ENCODE results near the gene ALDH8A1.

The ALDH8A1 gene

DNA sequence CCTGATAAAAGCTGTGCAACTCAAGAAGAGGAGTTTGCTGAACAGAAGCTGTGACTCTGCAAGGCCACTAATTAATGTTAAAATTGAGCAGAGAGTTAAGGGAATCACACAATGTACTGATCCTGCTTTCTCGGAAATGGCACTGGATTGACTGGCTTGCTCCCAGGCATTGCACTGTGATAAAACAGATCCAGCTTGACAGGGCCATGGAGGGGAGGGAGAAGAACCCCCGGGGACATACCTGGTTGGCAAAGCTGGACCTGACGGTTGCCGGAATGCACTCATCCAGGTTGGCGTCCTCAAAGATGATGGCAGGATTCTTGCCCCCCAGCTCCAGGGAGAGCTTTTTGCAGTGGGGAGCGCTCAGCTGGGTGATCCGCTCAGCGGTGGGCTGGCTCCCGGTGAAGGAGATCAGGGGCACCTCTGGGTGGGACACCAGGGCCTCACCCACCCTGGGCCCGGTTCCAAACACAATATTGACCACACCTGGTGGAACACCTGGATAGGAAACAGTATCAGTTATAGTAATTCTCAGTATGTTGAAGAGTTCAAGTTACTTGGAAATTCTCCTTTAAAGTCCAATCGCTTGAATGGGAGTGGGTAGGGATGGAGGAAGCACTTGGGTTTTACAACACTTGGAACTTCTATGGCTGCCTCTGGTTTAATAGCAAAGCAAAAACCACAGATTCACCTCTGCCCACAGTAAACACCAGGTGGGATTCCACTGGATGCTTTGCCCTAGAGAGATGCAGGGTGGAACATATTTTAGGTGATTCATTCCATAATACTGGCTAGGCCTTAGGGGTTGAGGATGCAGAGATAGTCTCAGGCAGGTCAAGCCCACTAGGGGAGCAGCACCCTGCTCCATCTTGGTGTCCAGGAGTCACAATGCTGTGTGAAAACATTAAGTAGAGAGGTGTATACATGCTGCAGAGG lies 17.1 kb downstream of the ALDH8A1 start:
- DNase-seq (ENCODE audit: low read depth), result no peak
- H3K4me3 ChIP-seq (ENCODE audit: low read depth, low read length), result no peak overlapping the region
- TF ChIP-seq, protein P1, sequence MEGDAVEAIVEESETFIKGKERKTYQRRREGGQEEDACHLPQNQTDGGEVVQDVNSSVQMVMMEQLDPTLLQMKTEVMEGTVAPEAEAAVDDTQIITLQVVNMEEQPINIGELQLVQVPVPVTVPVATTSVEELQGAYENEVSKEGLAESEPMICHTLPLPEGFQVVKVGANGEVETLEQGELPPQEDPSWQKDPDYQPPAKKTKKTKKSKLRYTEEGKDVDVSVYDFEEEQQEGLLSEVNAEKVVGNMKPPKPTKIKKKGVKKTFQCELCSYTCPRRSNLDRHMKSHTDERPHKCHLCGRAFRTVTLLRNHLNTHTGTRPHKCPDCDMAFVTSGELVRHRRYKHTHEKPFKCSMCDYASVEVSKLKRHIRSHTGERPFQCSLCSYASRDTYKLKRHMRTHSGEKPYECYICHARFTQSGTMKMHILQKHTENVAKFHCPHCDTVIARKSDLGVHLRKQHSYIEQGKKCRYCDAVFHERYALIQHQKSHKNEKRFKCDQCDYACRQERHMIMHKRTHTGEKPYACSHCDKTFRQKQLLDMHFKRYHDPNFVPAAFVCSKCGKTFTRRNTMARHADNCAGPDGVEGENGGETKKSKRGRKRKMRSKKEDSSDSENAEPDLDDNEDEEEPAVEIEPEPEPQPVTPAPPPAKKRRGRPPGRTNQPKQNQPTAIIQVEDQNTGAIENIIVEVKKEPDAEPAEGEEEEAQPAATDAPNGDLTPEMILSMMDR (IDR thresholded peaks at IDR 0.05; ENCODE audit: low read depth, low read length, missing control alignments), result no peak

DNA sequence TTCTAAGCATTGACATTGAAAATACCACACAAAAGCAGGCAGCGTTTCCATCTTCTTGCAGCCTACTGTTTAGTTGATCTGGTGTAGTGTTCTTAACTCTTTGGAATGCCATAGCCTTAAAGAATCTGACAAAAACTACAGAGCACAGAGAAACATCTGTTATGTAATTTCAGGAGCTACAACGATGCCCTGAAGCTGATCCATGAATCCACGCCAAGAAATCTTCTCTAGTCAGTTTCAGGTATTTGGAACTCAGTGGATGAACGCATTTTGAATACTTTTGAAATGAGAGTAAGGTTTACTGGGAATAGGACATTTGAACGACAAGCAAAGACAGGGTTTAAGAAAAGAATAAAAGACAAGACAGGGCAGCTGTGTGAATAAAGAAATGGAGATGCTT lies 17.8 kb downstream of the ALDH8A1 start:
- TF ChIP-seq, protein P1 (IDR thresholded peaks at IDR 0.05; ENCODE audit: low read depth, low read length, missing control alignments), result no peak

DNA sequence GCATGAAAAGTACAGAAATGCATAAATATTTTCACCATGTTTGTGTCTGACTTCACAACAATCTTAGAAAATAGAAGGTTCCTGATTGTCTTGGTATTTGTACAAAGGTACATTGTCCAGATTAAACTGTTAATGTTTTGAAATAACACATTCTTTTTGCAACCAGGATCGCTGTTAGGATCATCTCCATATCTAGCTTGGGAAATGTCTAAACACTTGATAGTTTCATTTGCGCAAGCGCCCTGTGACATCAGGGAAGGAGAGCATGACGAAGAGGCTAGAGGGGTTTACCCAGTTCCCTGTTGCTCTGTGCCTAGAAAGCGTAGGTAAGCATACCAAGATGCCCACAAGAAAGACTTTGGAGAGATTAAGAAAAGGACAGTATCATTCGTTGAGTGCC lies 19.4 kb downstream of the ALDH8A1 start:
- DNase-seq (ENCODE audit: low read depth), result no peak
- TF ChIP-seq, protein P1 (IDR thresholded peaks at IDR 0.05; ENCODE audit: low read depth, low read length, missing control alignments), result no peak
- no peak overlapping the region for H3K4me3 ChIP-seq (ENCODE audit: low read depth, low read length)

More for the DNA sequence above, 17.8 kb downstream of the ALDH8A1 start:
- no peak overlapping the region for H3K4me3 ChIP-seq (ENCODE audit: low read depth, low read length)
- DNase-seq (ENCODE audit: low read depth), result no peak

DNA sequence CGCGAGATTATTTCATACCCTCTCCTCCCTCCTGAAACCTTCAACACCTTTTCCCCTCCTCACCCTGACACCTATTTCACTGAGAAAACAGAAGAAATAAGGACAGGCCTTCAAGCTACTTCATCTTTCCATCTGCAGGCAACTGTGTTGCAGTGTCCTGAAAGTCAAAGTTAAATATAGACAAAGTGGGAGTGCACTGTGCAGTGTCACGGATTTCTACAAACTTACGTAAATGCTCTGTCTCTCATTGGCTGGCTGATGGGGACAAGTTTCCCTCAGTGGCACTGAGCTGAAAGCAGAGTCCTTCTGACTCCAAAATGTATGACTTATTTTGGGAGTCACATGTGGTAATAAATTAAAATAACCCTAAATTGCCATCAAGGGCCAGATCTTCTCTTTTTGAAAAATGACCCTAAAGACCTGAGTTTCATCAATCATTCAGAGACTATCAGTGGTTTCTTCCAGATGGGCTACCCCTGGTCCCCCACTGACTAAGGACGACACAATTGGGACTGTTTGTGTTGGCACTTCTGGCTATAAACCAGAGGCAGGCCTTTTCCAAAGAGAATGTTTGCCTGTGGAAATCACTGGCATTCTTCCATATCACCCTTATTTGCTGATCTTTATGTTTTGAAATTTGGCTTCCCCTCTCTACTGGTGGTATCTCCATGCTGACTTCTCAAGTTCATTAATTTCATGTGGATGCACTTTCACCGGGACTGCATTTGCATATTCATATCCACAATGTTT lies 21.6 kb downstream of the ALDH8A1 start:
- TF ChIP-seq, protein P1 (IDR thresholded peaks at IDR 0.05; ENCODE audit: low read depth, low read length, missing control alignments), result no peak
- no peak overlapping the region for H3K4me3 ChIP-seq (ENCODE audit: low read depth, low read length)
- DNase-seq (ENCODE audit: low read depth), result no peak

DNA sequence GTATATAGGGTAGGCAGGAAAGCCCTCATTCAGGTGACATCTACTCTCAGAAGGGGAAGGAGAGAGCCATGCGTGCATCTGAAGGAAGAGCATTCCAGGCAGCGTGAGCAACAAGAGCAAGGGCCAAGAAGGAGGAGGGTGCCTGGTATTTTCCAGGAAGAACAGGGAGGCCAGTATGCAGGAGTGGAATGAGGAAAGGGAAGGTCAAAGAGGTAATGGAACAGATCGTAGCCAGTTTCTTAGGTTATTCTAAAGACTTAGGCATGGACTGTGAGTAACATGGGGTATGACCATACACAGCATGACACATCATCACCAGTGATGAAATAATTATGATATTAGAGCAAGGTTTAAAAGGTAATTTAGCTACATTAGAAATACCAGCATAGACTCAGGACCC lies 24.1 kb downstream of the ALDH8A1 start:
- TF ChIP-seq, protein P1 (IDR thresholded peaks at IDR 0.05; ENCODE audit: low read depth, low read length, missing control alignments), result no peak
- H3K4me3 ChIP-seq (ENCODE audit: low read depth, low read length), result no peak overlapping the region
- DNase-seq (ENCODE audit: low read depth), result no peak

DNA sequence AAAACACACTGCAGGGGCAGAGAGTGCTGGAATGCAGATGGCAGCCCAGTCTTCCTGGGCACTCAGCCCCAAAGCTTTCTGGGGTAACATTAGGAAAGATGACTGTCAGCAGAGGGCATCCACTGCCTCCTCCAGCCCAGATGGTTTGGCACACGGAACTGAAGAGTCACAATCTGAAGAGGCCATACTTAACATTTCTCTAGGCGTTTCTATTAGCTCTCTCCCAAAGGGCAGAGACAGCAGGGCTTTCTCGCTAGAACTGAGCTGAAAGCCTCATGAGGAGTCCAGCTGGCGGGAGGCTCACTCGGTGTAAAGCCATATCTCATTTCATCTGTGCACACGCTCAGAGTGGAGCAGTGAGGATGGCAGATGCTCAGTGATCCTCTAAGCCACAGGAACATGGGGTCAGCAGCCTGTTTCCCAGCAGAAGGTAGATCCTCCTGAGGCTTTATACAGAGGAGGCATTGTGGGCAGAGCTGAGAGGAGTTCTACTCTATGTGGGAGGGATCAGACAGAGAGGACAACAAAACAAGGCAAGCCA lies 28.1 kb downstream of the ALDH8A1 start:
- no peak overlapping the region for H3K4me3 ChIP-seq (ENCODE audit: low read depth, low read length)
- TF ChIP-seq, protein P1 (IDR thresholded peaks at IDR 0.05; ENCODE audit: low read depth, low read length, missing control alignments), result no peak
- DNase-seq (ENCODE audit: low read depth), result no peak

All from GM12864 (cell line).